ENCODE measurements around the gene DLGAP1. TPM values are rescaled to one million over a fixed set of nuclear protein-coding genes. Genes with fewer than 3 reads are reported as not detected.

DLGAP1 gene
- total and polyA plus RNA-seq, 2 of the 8 experiments (the other 6 are each of a cell fraction or from before 2014, with no cell fraction given), result 11.8 to 16.9 TPM

GRCh38 chr18:4399929-4400328 lies 55.2 kb downstream of the DLGAP1 start:
- POLR2A ChIA-PET (ENCODE audit: partially characterized antibody), result no interaction called here
- no peak for FAIRE-seq

More at GRCh38 chr18:4399929-4400328, 55.2 kb downstream of the DLGAP1 start:
- Histone ChIP-seq H3K36me3 (ENCODE audit: control insufficient read depth in 2 of 4, insufficient read depth in 4 of 4, low read length in 3 of 4) (no peaks in the 10 kb centered on the region), H3K79me2 (ENCODE audit: control insufficient read depth in 1 of 2, insufficient read depth in 2 of 2, low read length in 2 of 2) (peaks cover 0 to 79% of the 10 kb centered on the region in 2 experiments; a peak in 3 of 4 replicates), H3K27ac (ENCODE audit: low read depth, low read length) (no peak overlapping the region), H2AFZ (ENCODE audit: low read length) (no peak overlapping the region), H2BK12ac (ENCODE audit: low read depth, low read length) (no peak overlapping the region), H3K4me2 (ENCODE audit: insufficient read depth in 1 of 2, low read depth in 2 of 2, low read length in 2 of 2) (no peak overlapping the region), H3K18ac (ENCODE audit: extremely low read depth, low read length) (no peak overlapping the region), H3K4me3 (ENCODE audit: extremely low read depth in 1 of 4, insufficient read depth in 2 of 4, low read depth in 3 of 4, low read length in 4 of 4) (no peak overlapping the region), H3K9ac (replicated peaks in 1 of 4; ENCODE audit: extremely low read depth in 1 of 4, low read depth in 3 of 4, low read length in 3 of 4) (no peak overlapping the region), H4K8ac (ENCODE audit: extremely low read depth, insufficient read depth, low read length) (no peak overlapping the region), H3K56ac (replicated peaks; ENCODE audit: insufficient read length, low read depth, low read length) (no peak overlapping the region), H2BK5ac (ENCODE audit: low read depth, low read length) (no peak overlapping the region), H3K79me1 (ENCODE audit: low read depth, low read length) (peaks cover 2% of the 10 kb centered on the region; the same call in 1 of the 2 replicates), H3K9me3 (ENCODE audit: insufficient read depth in 2 of 2, low read depth in 1 of 2, low read length in 1 of 2) (no peaks in the 10 kb centered on the region), H4K20me1 (replicated peaks in 1 of 2; ENCODE audit: control insufficient read depth in 1 of 2, insufficient read depth in 2 of 2, low read length in 2 of 2) (peaks cover 0 to 5% of the 10 kb centered on the region in 2 experiments), H3K23me2 (ENCODE audit: low read depth, low read length) (no peaks in the 10 kb centered on the region), H2BK15ac (ENCODE audit: low read length) (no peak overlapping the region), H2BK20ac (ENCODE audit: low read length) (no peak overlapping the region), H3K14ac (ENCODE audit: insufficient read length) (no peak overlapping the region), H3K4ac (replicated peaks; ENCODE audit: insufficient read length, low read depth, low read length) (no peak overlapping the region), H3K23ac (ENCODE audit: insufficient read length) (no peak overlapping the region), H2BK120ac (replicated peaks; ENCODE audit: low read depth, low read length) (no peak overlapping the region), H2AK5ac (ENCODE audit: low read depth, low read length) (no peak overlapping the region), H4K91ac (replicated peaks; ENCODE audit: insufficient read length, low read length) (no peak overlapping the region), H3K27me3 (replicated peaks in 1 of 4; ENCODE audit: control insufficient read depth in 3 of 4, extremely low read depth in 1 of 4, insufficient read depth in 3 of 4, low read length in 3 of 4) (no peaks in the 10 kb centered on the region), H3K4me1 (replicated peaks in 1 of 4; ENCODE audit: control insufficient read depth in 3 of 4, insufficient read depth in 4 of 4, low read length in 3 of 4) (peaks cover 0 to 13% (median 7%) of the 10 kb centered on the region in 4 experiments; a peak in 5 of 7 replicates), H4K5ac (ENCODE audit: insufficient read length, low read depth, low read length) (no peak overlapping the region)
- CTCF ChIA-PET (ENCODE audit: partially characterized antibody), result interaction anchor here (0.6 kb wide), 1 partner anchor 190 kb away, joined by 6 read pairs; no protein-coding TSS in a partner anchor
- 54% methylated on average over 5 of the region's 5 CpGs; no CpG with 5 or more reads in 1 of the 2 experiments for WGBS, 2 experiments (ENCODE audit: extremely low coverage in 1 of 2, insufficient coverage in 1 of 2, insufficient read length in 1 of 2, insufficient replicate concordance in 2 of 2, low coverage in 1 of 2, low lambda C conversion rate in 2 of 2, missing lambda C conversion rate in 1 of 2)
- DNase-seq (ENCODE audit: low read depth in 1 of 2, low spot score in 2 of 2), result no peak
- TF ChIP-seq SAP30 (IDR thresholded peaks at IDR 0.05; ENCODE audit: insufficient read depth, insufficient replicate concordance, low read length) (no peak), TAF1 (IDR thresholded peaks at IDR 0.05; ENCODE audit: low read depth, low read length) (no peak), ATF2 (IDR thresholded peaks at IDR 0.05; ENCODE audit: low read length) (no peak), KDM5A (IDR thresholded peaks at IDR 0.05; ENCODE audit: low read length) (no peak), TCF12 (IDR thresholded peaks at IDR 0.05; ENCODE audit: low read depth, low read length) (0 out of 2 replicates have a peak, but pooled peaks have one; percentile 57), JUND (IDR thresholded peaks at IDR 0.05; ENCODE audit: low read length) (no peak), BRCA1 (IDR thresholded peaks at IDR 0.05; ENCODE audit: low read depth, low read length) (no peak), GTF2F1 (IDR thresholded peaks at IDR 0.05; ENCODE audit: borderline replicate concordance, low read depth, low read length) (no peak)
